ENCODE measurements around the gene DYNLRB1. TPM values are rescaled to one million over a fixed set of nuclear protein-coding genes. Genes with fewer than 3 reads are reported as not detected.
A peak's percentile ranks its signal among the peaks of the same experiment; 100 is the strongest.

DYNLRB1 gene
- total RNA-seq, 1 donor from 2014 or later, result 161 TPM

- H3K27ac ChIP-seq, result peak overlapping the region; percentile 72
- peaks cover 7% of the 10 kb centered on the region for H3K4me1 ChIP-seq
These were observed 52.0 kb downstream of the DYNLRB1 start for GRCh38 chr20:34567892-34568865.

GRCh38 chr20:34569598-34569997 lies 53.4 kb downstream of the DYNLRB1 start:
- Histone ChIP-seq H3K27me3 (ENCODE audit: low read depth) (no peaks in the 10 kb centered on the region), H3K4me1 (peaks cover 7% of the 10 kb centered on the region), H3K9me3 (no peaks in the 10 kb centered on the region), H3K27ac (no peak overlapping the region), H3K4me3 (no peak overlapping the region), H3K36me3 (peaks cover 17% of the 10 kb centered on the region)
- ATAC-seq (no peak), DNase-seq (no peak)
- TF ChIP-seq CTCF (IDR thresholded peaks at IDR 0.05), result no peak
- intact Hi-C loops (cut with DNase I), result no loop called here

More at GRCh38 chr20:34567892-34568865, 52.0 kb downstream of the DYNLRB1 start:
- Histone ChIP-seq H3K27me3 (ENCODE audit: low read depth) (no peaks in the 10 kb centered on the region), H3K36me3 (peaks cover 4% of the 10 kb centered on the region), H3K9me3 (no peaks in the 10 kb centered on the region), H3K4me3 (no peak overlapping the region)
- no peak for TF ChIP-seq CTCF (IDR thresholded peaks at IDR 0.05)
- ATAC-seq (peak; percentile 44), DNase-seq (no peak)
- intact Hi-C loops (cut with DNase I), result no loop called here

- Histone ChIP-seq H3K27me3 (ENCODE audit: low read depth) (no peaks in the 10 kb centered on the region), H3K4me3 (no peak overlapping the region), H3K9me3 (no peaks in the 10 kb centered on the region), H3K36me3 (peaks cover 19% of the 10 kb centered on the region), H3K4me1 (peaks cover 7% of the 10 kb centered on the region), H3K27ac (no peak overlapping the region)
- TF ChIP-seq CTCF (IDR thresholded peaks at IDR 0.05), result no peak
- intact Hi-C loops (cut with DNase I), result no loop called here
- DNase-seq, result no peak
- ATAC-seq, result no peak
These were observed 54.7 kb downstream of the DYNLRB1 start for GRCh38 chr20:34570859-34571306.

- no peak for TF ChIP-seq CTCF (IDR thresholded peaks at IDR 0.05)
- no peak overlapping the region for H3K27ac ChIP-seq
- H3K27me3 ChIP-seq (ENCODE audit: low read depth), result no peaks in the 10 kb centered on the region
- no peak overlapping the region for H3K4me3 ChIP-seq
- DNase-seq (no peak), ATAC-seq (no peak)
- H3K9me3 ChIP-seq, result no peaks in the 10 kb centered on the region
- H3K4me1 ChIP-seq, result peaks cover 6% of the 10 kb centered on the region
- intact Hi-C loops (cut with DNase I), result no loop called here
- H3K36me3 ChIP-seq, result peaks cover 19% of the 10 kb centered on the region
These were observed 55.5 kb downstream of the DYNLRB1 start for GRCh38 chr20:34571753-34572152.

GRCh38 chr20:34573541-34574300 lies 57.5 kb downstream of the DYNLRB1 start:
- Histone ChIP-seq H3K4me1 (peaks cover 4% of the 10 kb centered on the region), H3K4me3 (no peak overlapping the region), H3K9me3 (no peaks in the 10 kb centered on the region), H3K36me3 (peaks cover 16% of the 10 kb centered on the region), H3K27me3 (ENCODE audit: low read depth) (no peaks in the 10 kb centered on the region), H3K27ac (no peak overlapping the region)
- no peak for DNase-seq
- intact Hi-C loops (cut with DNase I), result no loop called here
- no peak for ATAC-seq
- TF ChIP-seq CTCF (IDR thresholded peaks at IDR 0.05), result no peak
